Measurements from ENCODE around the gene ALDH3A2.

Gene ALDH3A2

DNA sequence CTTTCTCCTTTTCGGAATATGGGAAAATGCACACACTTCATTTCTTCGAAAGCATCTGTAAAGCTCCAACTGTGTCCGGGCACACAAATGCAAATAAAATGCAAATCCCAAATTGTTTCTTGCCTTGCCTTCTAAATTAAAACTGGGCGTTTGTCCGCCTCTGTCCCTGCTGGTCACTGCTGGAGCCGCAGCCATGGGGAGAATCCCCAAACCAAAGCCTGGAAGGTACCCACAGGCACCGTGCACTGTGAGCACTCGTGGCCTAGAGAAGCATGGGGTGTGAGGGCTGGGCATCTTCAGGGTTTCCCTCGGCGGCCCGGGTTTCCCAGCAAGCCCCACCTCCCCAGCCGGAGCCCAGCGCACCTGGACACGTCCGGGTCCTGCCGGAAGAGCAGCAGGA lies 64.9 kb downstream of the ALDH3A2 start:
- no peak overlapping the region for H3K27ac ChIP-seq
- TF ChIP-seq CTCF (conservative IDR thresholded peaks at IDR 0.05), result no peak; the same call in 1 of the 2 replicates

- TF ChIP-seq CTCF (conservative IDR thresholded peaks at IDR 0.05), result no peak
- H3K27ac ChIP-seq, result no peak overlapping the region
Measured at GRCh38 chr17:19713901-19714361, 65.4 kb downstream of the ALDH3A2 start.

DNA sequence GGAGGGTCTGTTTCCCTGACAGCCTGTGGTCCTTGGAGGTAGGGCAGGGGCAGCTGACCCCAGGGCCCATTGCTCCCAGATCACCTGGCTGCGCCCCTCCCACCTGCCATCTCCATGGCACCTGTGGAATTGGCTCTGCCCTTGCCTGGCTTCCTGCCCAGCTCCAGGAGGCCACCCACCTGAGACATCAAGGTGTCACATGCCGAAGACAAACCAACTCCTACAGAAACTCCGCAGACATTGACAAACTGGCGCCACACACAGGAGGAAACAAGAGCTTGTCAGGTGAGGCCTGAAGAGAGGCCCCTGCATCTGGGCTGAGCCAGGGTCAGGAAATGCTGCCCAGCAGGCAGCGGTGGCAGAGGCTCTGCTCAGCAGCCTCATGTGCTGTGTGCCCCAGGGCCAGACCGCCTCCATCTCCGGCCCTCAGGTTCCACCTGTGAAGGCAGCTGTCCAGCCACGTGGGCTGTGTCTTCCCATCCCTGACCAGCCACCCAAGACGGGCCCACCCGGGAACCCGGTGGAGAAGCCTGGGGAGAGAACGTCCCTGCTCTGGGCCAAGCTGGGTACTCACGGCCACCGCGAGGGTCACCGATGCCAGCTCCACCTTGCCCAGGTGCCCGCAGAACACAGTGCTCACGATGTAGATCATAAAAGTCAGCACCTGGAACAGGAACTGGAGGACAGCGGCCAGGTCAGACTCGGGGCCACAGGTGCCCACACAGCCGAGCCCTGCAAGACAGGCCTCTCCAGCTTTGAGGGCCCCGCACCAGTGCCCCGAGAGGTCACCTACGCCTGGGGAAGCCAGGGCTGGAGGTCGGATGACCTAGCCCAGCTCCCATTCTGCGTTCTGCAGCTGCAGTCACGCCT lies 66.2 kb downstream of the ALDH3A2 start:
- TF ChIP-seq CTCF (conservative IDR thresholded peaks at IDR 0.05), result no peak
- no peak overlapping the region for H3K27ac ChIP-seq

DNA sequence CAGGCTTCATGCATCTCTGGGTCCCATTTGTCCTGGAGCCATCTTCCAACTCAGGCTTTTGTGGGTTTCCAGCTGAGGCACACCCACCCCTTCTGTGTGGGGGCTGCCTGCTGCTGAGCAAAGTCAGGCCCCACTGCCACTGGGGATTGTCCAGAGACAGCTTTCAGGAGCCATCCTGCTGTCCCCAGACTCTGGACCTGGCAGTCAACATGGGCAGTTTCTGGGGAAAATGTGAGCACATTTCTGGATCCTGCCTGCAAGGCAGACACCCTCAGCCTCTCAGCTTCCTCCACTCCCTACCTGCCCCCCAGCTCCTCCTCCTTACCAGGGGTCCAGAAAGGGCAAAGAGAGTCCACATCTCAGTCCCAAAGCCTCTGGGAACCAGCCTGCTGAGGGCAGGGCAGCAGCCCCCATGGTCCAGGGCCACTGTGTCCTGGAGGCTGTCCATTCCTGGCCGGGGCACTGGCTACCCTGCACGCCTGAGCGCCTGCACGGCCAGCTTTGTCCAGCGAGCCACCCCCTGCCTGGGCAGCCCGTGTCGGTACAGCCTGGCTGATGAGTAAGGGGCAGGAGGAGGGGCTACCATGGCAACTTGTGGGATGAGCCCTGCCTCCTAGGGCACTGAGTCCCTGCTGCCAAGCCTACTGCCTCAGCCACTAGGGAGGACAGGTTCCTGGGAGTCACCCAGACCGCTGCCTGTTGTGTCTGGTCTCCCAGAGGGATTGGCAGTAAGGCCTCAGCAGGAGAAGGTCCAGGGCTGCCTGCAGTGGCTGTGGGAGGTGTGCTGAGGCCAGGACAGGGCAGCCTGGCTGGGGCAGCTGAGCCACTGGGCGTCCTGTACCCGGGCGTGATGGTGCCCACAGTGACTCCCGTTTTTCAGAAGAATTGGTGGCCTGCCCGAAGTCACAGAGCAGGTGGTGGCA lies 67.8 kb downstream of the ALDH3A2 start, which contains the start of gene SLC47A2:
TSS of gene SLC47A2 (minus strand) at position 477 of the 923 bp plus-strand sequence. CDS start at position 448, 29 bp downstream.
- H3K27ac ChIP-seq, result no peak within 1 kb of the TSS
- TF ChIP-seq CTCF (conservative IDR thresholded peaks at IDR 0.05), result no peak

DNA sequence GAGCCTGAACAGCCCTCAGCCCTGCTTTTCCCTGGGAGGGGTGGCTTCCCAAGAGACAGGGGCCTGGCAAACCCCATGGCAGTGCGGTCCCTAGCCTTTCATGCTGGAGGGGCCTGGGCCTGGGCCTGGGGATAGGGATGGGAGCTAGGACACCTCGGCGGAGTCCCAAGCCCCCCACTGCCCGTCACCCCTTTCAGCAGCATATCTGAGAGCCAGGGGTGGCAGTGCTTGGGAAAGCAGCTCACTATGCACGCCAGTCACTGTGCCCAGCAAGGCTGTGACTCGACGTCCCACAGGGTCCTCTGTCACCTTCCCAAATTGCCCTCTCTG lies 68.4 kb downstream of the ALDH3A2 start:
- no peak overlapping the region for H3K27ac ChIP-seq
- TF ChIP-seq CTCF (conservative IDR thresholded peaks at IDR 0.05), result no peak

DNA sequence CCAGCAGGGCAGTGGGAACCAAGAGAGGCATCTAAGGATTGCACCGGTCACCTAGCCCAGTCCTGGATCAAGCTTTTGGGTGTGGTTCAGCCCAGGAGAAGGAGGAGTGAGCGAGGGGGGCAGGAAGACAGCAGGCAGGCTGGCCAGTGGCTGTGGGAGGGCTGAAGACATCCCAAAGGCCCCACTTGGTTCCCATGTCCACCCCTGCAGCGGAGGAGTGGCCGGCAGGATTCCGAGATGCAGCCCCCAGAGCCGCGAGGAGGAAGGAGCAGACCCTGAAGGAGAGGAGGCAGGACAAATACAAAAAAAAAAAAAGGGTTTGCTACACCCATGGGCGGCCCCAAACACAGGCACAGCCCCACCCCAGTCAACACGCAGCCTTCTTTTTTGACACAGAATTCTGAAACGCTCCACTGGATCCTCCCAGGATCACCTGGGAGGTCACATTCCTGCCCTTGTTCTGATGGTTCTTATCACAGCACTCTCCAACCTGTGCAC lies 68.9 kb downstream of the ALDH3A2 start:
- no peak for TF ChIP-seq CTCF (conservative IDR thresholded peaks at IDR 0.05)
- H3K27ac ChIP-seq, result no peak overlapping the region
